Measurements from ENCODE around the gene LPAR1. TPM values are rescaled to one million over a fixed set of nuclear protein-coding genes. Genes with fewer than 3 reads are reported as not detected.

The LPAR1 gene
- polyA plus RNA-seq, 3 donors, result 15.1 to 18.1 (median 17.5) TPM

GRCh38 chr9:111004936-111005335 lies 33.3 kb downstream of the LPAR1 start:
- no peak overlapping the region for H3K9ac ChIP-seq (ENCODE audit: insufficient read depth, low read length, poor library complexity, severe bottlenecking)
- H3K79me2 ChIP-seq (ENCODE audit: insufficient read depth, low read length), result peaks cover 7% of the 10 kb centered on the region

GRCh38 chr9:111003182-111003581 lies 35.1 kb downstream of the LPAR1 start:
- peaks cover 2% of the 10 kb centered on the region for H3K79me2 ChIP-seq (ENCODE audit: insufficient read depth, low read length)
- H3K27ac Mint-ChIP-seq, result no peak overlapping the region

More at GRCh38 chr9:111004936-111005335, 33.3 kb downstream of the LPAR1 start:
- peaks cover 5 to 15% of the 10 kb centered on the region in 2 donors for H3K4me1 ChIP-seq (ENCODE audit: control insufficient read depth in 1 of 2, insufficient read depth in 2 of 2, low read length in 2 of 2)
- TF ChIP-seq CTCF (IDR thresholded peaks at IDR 0.05), result no peak
- H3K27me3 ChIP-seq (ENCODE audit: control insufficient read depth in 2 of 2, insufficient read depth in 2 of 2, low read length in 2 of 2), result no peaks in the 10 kb centered on the region
- H3K4me3 ChIP-seq (replicated peaks in 1 of 3; ENCODE audit: low read depth in 2 of 3, low read length in 3 of 3), result no peak overlapping the region
- intact Hi-C loops (cut with micrococcal nuclease), result no loop called here
- 100% methylated on average over 3 of the region's 5 CpGs for WGBS (ENCODE audit: insufficient coverage)
- peaks cover 0 to 7% (median 0%) of the 10 kb centered on the region in 7 donors for H3K9me3 Mint-ChIP-seq
- H3K27me3 Mint-ChIP-seq (ENCODE audit: low read depth in 3 of 3), result peaks cover 0 to 5% (median 2%) of the 10 kb centered on the region in 3 donors
- H2AFZ ChIP-seq (ENCODE audit: insufficient read depth, low read depth, low read length, poor library complexity, severe bottlenecking), result no peak overlapping the region
- no peak overlapping the region for H3K27ac Mint-ChIP-seq
- H3K4me2 ChIP-seq (replicated peaks; ENCODE audit: extremely low read depth, low read length, poor library complexity, severe bottlenecking), result no peak overlapping the region
- no peak overlapping the region for H3K4me3 Mint-ChIP-seq
- H3K4me1 Mint-ChIP-seq, result peaks cover 24% of the 10 kb centered on the region
- H4K20me1 ChIP-seq (ENCODE audit: insufficient read depth, low read length), result peaks cover 91% of the 10 kb centered on the region
- no peak overlapping the region for H3K27ac ChIP-seq (ENCODE audit: low read depth in 1 of 2, low read length in 2 of 2)
- peaks cover 45 to 50% of the 10 kb centered on the region in 2 donors for H3K36me3 Mint-ChIP-seq
- peaks cover 0 to 12% of the 10 kb centered on the region in 2 donors for H3K36me3 ChIP-seq (replicated peaks in 1 of 2; ENCODE audit: control insufficient read depth in 1 of 2, insufficient read depth in 2 of 2, low read length in 2 of 2)
- no peaks in the 10 kb centered on the region for H3K9me3 ChIP-seq (replicated peaks in 1 of 2; ENCODE audit: control insufficient read depth in 1 of 2, insufficient read depth in 1 of 2, low read length in 2 of 2)
- DNase-seq, result no peak

More at GRCh38 chr9:111003182-111003581, 35.1 kb downstream of the LPAR1 start:
- no peaks in the 10 kb centered on the region for H3K27me3 ChIP-seq (ENCODE audit: control insufficient read depth in 2 of 2, insufficient read depth in 2 of 2, low read length in 2 of 2)
- H4K20me1 ChIP-seq (ENCODE audit: insufficient read depth, low read length), result peaks cover 94% of the 10 kb centered on the region
- H3K27ac ChIP-seq (ENCODE audit: low read depth in 1 of 2, low read length in 2 of 2), result no peak overlapping the region
- H3K9me3 ChIP-seq (replicated peaks in 1 of 2; ENCODE audit: control insufficient read depth in 1 of 2, insufficient read depth in 1 of 2, low read length in 2 of 2), result no peaks in the 10 kb centered on the region
- Mint-ChIP-seq H3K4me1 (peaks cover 25% of the 10 kb centered on the region), H3K9me3 (peaks cover 0 to 7% (median 0%) of the 10 kb centered on the region in 7 donors), H3K4me3 (no peak overlapping the region), H3K27me3 (ENCODE audit: low read depth in 3 of 3) (peaks cover 2 to 12% (median 11%) of the 10 kb centered on the region in 3 donors), H3K36me3 (peaks cover 54 to 55% of the 10 kb centered on the region in 2 donors)
- WGBS (ENCODE audit: insufficient coverage), result 100% methylated on average over 1 of the region's 3 CpGs
- peaks cover 0 to 12% of the 10 kb centered on the region in 2 donors for H3K36me3 ChIP-seq (replicated peaks in 1 of 2; ENCODE audit: control insufficient read depth in 1 of 2, insufficient read depth in 2 of 2, low read length in 2 of 2)
- H2AFZ ChIP-seq (ENCODE audit: insufficient read depth, low read depth, low read length, poor library complexity, severe bottlenecking), result no peak overlapping the region
- no peak for DNase-seq
- no peak overlapping the region for H3K4me3 ChIP-seq (replicated peaks in 1 of 3; ENCODE audit: low read depth in 2 of 3, low read length in 3 of 3)
- peaks cover 5 to 15% of the 10 kb centered on the region in 2 donors for H3K4me1 ChIP-seq (ENCODE audit: control insufficient read depth in 1 of 2, insufficient read depth in 2 of 2, low read length in 2 of 2)
- H3K9ac ChIP-seq (ENCODE audit: insufficient read depth, low read length, poor library complexity, severe bottlenecking), result no peak overlapping the region
- intact Hi-C loops (cut with micrococcal nuclease), result no loop called here
- no peak overlapping the region for H3K4me2 ChIP-seq (replicated peaks; ENCODE audit: extremely low read depth, low read length, poor library complexity, severe bottlenecking)
- TF ChIP-seq CTCF (IDR thresholded peaks at IDR 0.05), result no peak
